DOHH2 (cell line): ENCODE data around the gene PICK1.

Source experiments
- H3F3A ChIP-seq: fragments of 200-600 bp; sonication (generic), shearing (Covaris generic); 2 replicates; pipeline ENCODE4 v1.6.0; 2016; ENCODE audit warnings: antibody characterized with exemption, mild to moderate bottlenecking; ENCODE audit not compliant: control insufficient read depth, insufficient read depth
- H3K27ac ChIP-seq: fragments of 200-600 bp; sonication (generic); 2 replicates; pipeline ENCODE4 v1.5.1; 2014; ENCODE audit warnings: low read depth, mild to moderate bottlenecking, low read length, moderate library complexity
- H3K27me3 ChIP-seq: fragments of 200-600 bp; sonication (generic); 2 replicates; pipeline ENCODE4 v1.6.1; 2014; ENCODE audit warnings: mild to moderate bottlenecking, low read length, mixed read lengths; ENCODE audit not compliant: control insufficient read depth
- H3K36me3 ChIP-seq: fragments of 200-600 bp; sonication (generic); 2 replicates; pipeline ENCODE4 v1.6.1; 2014; ENCODE audit warnings: mild to moderate bottlenecking, low read length, moderate library complexity, mixed read lengths; ENCODE audit not compliant: control insufficient read depth
- H3K4me1 ChIP-seq: fragments of 200-600 bp; sonication (generic); 2 replicates; pipeline ENCODE4 v1.6.1; 2014; ENCODE audit warnings: mild to moderate bottlenecking, low read length, mixed read lengths; ENCODE audit not compliant: control insufficient read depth
- H3K4me2 ChIP-seq: fragments of 200-600 bp; sonication (generic); 2 replicates; pipeline ENCODE4 v1.6.0; 2014; ENCODE audit warnings: mild to moderate bottlenecking, low read length, moderate library complexity
- H3K4me3 ChIP-seq: fragments of 200-600 bp; sonication (generic); 2 replicates; pipeline ENCODE4 v1.5.1; 2014; ENCODE audit warnings: mild to moderate bottlenecking, low read length, mixed read lengths
- H3K79me2 ChIP-seq: fragments of 200-600 bp; sonication (generic); 2 replicates; pipeline ENCODE4 v1.6.1; 2014; ENCODE audit warnings: mild to moderate bottlenecking, low read length, mixed read lengths; ENCODE audit not compliant: control insufficient read depth
- H3K9me2 ChIP-seq: fragments of 200-600 bp; sonication (generic); replicated peaks from 2 replicates; pipeline ENCODE4 v1.6.1; 2014; ENCODE audit warnings: mild to moderate bottlenecking, low read length, mixed read lengths; ENCODE audit not compliant: control insufficient read depth
- H3K9me3 ChIP-seq: fragments of 200-600 bp; sonication (generic); 2 replicates; pipeline ENCODE4 v1.6.1; 2014; ENCODE audit warnings: antibody characterized with exemption, low read length, mixed read lengths; ENCODE audit not compliant: control insufficient read depth, insufficient read depth
- H4K20me1 ChIP-seq: fragments of 200-600 bp; sonication (generic); 2 replicates; pipeline ENCODE4 v1.6.0; 2014; ENCODE audit warnings: low read depth, mild to moderate bottlenecking, antibody characterized with exemption, low read length, moderate library complexity; ENCODE audit not compliant: control insufficient read depth, insufficient read depth
- CTCF ChIP-seq: fragments of 200-600 bp; sonication (generic); IDR thresholded peaks from one replicate; pipeline ENCODE4 v1.5.1; 2014; ENCODE audit warnings: antibody characterized with exemption, mild to moderate bottlenecking, low read depth, low read length; ENCODE audit not compliant: poor library complexity, severe bottlenecking
- EZH2phosphoT487 ChIP-seq: fragments of 200-600 bp; sonication (generic); IDR thresholded peaks from 2 replicates; pipeline ENCODE4 v1.6.1; 2017; ENCODE audit warnings: borderline replicate concordance, mild to moderate bottlenecking, antibody characterized with exemption, low read length, moderate library complexity, mixed read lengths

The PICK1 gene

GRCh38 chr22:38023045-38023444 is 34.2 kb upstream of the PICK1 start:
- Histone ChIP-seq H3K4me2 (no peak overlapping the region), H3F3A (no peaks in the 10 kb centered on the region), H4K20me1 (no peaks in the 10 kb centered on the region), H3K9me3 (no peaks in the 10 kb centered on the region), H3K79me2 (no peaks in the 10 kb centered on the region), H3K4me1 (no peaks in the 10 kb centered on the region), H3K27ac (no peak overlapping the region), H3K9me2 (no peaks in the 10 kb centered on the region), H3K36me3 (no peaks in the 10 kb centered on the region), H3K27me3 (no peaks in the 10 kb centered on the region), H3K4me3 (no peak overlapping the region)
- TF ChIP-seq EZH2phosphoT487 (no peak), CTCF (no peak)

- Histone ChIP-seq H4K20me1 (no peaks in the 10 kb centered on the region), H3K4me1 (no peaks in the 10 kb centered on the region), H3F3A (no peaks in the 10 kb centered on the region), H3K27me3 (no peaks in the 10 kb centered on the region), H3K9me3 (no peaks in the 10 kb centered on the region), H3K79me2 (no peaks in the 10 kb centered on the region), H3K4me3 (no peak overlapping the region), H3K9me2 (no peaks in the 10 kb centered on the region), H3K27ac (no peak overlapping the region), H3K36me3 (no peaks in the 10 kb centered on the region), H3K4me2 (no peak overlapping the region)
- TF ChIP-seq CTCF = no peak
- no peak for TF ChIP-seq EZH2phosphoT487
Observed at GRCh38 chr22:38025514-38025913, 31.7 kb upstream of the PICK1 start.

- no peaks in the 10 kb centered on the region for H3K36me3 ChIP-seq
- no peaks in the 10 kb centered on the region for H3K27me3 ChIP-seq
- H3K4me3 ChIP-seq = no peak overlapping the region
- no peaks in the 10 kb centered on the region for H3K79me2 ChIP-seq
- TF ChIP-seq CTCF = no peak
- no peak for TF ChIP-seq EZH2phosphoT487
- no peaks in the 10 kb centered on the region for H3K9me2 ChIP-seq
- H3K4me1 ChIP-seq = no peaks in the 10 kb centered on the region
- H4K20me1 ChIP-seq = no peaks in the 10 kb centered on the region
- no peaks in the 10 kb centered on the region for H3K9me3 ChIP-seq
- H3F3A ChIP-seq = no peaks in the 10 kb centered on the region
- H3K4me2 ChIP-seq = no peak overlapping the region
- H3K27ac ChIP-seq = no peak overlapping the region
Observed at GRCh38 chr22:38026130-38027111, 30.8 kb upstream of the PICK1 start.
